ENCODE measurements around the gene PLEKHA4. TPM values are rescaled to one million over a fixed set of nuclear protein-coding genes. Genes with fewer than 3 reads are reported as not detected.
"Not testable (repeated sequence)": the region's sequence is repeated elsewhere in the genome, so short reads cannot be mapped to it uniquely, and the experiment has no call there.

Gene PLEKHA4
- total RNA-seq, 1 donor, result 21.4 TPM

DNA sequence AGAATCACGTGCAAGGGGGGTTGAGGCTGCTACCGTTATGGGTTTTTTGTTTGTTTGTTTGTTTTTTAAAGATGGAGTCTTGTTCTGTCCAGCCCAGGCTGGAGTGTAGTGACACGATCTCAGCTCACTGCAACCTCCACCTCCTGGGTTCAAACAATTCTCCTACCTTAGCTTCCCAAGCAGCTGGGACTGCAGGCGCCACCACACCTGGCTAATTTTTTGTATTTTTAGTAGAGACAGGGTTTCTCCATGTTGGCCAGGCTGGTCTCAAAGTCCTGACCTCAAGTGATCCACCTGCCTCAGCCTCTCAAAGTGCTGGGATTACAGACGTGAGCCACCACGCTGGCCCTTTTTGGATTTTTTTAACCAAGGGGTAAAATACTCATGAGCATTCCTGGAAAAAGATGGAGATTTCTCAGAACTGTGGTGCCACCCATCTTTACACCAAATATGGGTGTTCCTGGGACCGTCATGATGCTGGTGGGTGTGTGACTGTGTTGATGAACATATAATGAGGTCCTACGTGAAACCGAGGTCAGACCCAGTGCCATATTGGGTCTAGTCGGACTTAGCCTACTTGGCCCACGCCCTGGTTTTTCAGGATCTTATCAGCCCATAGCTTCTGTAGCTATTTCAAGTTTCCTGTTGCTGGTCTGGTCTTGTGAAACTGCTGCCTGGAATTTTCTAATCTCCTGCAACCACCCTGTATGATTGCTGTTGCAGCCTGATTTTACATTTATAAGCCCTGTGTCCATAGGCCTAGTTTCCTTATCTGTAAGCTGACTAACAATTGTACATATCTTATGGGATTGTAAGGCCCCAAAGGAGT, 10.0 kb upstream of the PLEKHA4 start:
- peaks cover 43% of the 10 kb centered on the region for H4K20me1 ChIP-seq (ENCODE audit: insufficient read depth, low read length)
- H3K27ac ChIP-seq (ENCODE audit: low read depth, low read length), result peak overlapping the region; percentile 54
- peaks cover 43% of the 10 kb centered on the region for H3K36me3 ChIP-seq (ENCODE audit: insufficient read depth, low read length)

DNA sequence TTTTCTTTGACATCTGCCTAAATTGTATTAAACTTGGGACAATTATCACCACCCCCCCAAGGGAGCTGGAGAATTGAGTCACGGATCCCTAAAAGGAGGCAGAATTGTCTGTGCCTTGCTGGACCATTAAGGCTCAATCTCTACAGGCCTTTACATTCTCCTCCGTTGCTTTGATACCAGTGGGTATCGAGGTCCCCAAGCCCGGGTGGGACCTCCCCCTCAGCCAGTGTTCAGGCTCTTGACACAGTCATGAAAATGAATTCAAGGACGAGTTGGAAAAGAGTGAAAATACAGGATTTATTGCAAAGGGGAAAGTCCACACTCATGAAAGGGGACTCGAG, 9.4 kb upstream of the PLEKHA4 start:
- H3K27me3 ChIP-seq (ENCODE audit: insufficient read depth, low read length), result no peaks in the 10 kb centered on the region
- H3K79me2 ChIP-seq (ENCODE audit: insufficient read depth, low read length), result peaks cover 37% of the 10 kb centered on the region
- DNase-seq (ENCODE audit: insufficient read length, low spot score, missing footprints), result no peak
- H3K4me1 ChIP-seq (ENCODE audit: insufficient read depth, low read length), result peaks cover 28% of the 10 kb centered on the region
- H3K4me2 ChIP-seq (ENCODE audit: insufficient read depth, low read length), result no peak overlapping the region
- no peak overlapping the region for H3K4me3 ChIP-seq (ENCODE audit: insufficient read depth, low read length)
- TF ChIP-seq, protein P1, sequence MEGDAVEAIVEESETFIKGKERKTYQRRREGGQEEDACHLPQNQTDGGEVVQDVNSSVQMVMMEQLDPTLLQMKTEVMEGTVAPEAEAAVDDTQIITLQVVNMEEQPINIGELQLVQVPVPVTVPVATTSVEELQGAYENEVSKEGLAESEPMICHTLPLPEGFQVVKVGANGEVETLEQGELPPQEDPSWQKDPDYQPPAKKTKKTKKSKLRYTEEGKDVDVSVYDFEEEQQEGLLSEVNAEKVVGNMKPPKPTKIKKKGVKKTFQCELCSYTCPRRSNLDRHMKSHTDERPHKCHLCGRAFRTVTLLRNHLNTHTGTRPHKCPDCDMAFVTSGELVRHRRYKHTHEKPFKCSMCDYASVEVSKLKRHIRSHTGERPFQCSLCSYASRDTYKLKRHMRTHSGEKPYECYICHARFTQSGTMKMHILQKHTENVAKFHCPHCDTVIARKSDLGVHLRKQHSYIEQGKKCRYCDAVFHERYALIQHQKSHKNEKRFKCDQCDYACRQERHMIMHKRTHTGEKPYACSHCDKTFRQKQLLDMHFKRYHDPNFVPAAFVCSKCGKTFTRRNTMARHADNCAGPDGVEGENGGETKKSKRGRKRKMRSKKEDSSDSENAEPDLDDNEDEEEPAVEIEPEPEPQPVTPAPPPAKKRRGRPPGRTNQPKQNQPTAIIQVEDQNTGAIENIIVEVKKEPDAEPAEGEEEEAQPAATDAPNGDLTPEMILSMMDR (IDR thresholded peaks at IDR 0.05; ENCODE audit: extremely low read depth, low read depth, low read length), result no peak
- H3K36me3 ChIP-seq (ENCODE audit: insufficient read depth, low read length), result peaks cover 46% of the 10 kb centered on the region
- H3K9me3 ChIP-seq (ENCODE audit: low read depth, low read length), result no peaks in the 10 kb centered on the region
- peak overlapping the region; percentile 54 for H3K27ac ChIP-seq (ENCODE audit: low read depth, low read length)
- no peak overlapping the region for H2AFZ ChIP-seq (ENCODE audit: low read length)
- peaks cover 48% of the 10 kb centered on the region for H4K20me1 ChIP-seq (ENCODE audit: insufficient read depth, low read length)

More for the DNA sequence above, 10.0 kb upstream of the PLEKHA4 start:
- TF ChIP-seq, protein P1 (IDR thresholded peaks at IDR 0.05; ENCODE audit: extremely low read depth, low read depth, low read length), result no peak
- H3K9me3 ChIP-seq (ENCODE audit: low read depth, low read length), result no peaks in the 10 kb centered on the region
- H3K27me3 ChIP-seq (ENCODE audit: insufficient read depth, low read length), result no peaks in the 10 kb centered on the region
- no peak overlapping the region for H3K4me3 ChIP-seq (ENCODE audit: insufficient read depth, low read length)
- peaks cover 31% of the 10 kb centered on the region for H3K79me2 ChIP-seq (ENCODE audit: insufficient read depth, low read length)
- no peak overlapping the region for H2AFZ ChIP-seq (ENCODE audit: low read length)
- peak; percentile 61 for DNase-seq (ENCODE audit: insufficient read length, low spot score, missing footprints)
- peaks cover 26% of the 10 kb centered on the region for H3K4me1 ChIP-seq (ENCODE audit: insufficient read depth, low read length)
- H3K4me2 ChIP-seq (ENCODE audit: insufficient read depth, low read length), result no peak overlapping the region

DNA sequence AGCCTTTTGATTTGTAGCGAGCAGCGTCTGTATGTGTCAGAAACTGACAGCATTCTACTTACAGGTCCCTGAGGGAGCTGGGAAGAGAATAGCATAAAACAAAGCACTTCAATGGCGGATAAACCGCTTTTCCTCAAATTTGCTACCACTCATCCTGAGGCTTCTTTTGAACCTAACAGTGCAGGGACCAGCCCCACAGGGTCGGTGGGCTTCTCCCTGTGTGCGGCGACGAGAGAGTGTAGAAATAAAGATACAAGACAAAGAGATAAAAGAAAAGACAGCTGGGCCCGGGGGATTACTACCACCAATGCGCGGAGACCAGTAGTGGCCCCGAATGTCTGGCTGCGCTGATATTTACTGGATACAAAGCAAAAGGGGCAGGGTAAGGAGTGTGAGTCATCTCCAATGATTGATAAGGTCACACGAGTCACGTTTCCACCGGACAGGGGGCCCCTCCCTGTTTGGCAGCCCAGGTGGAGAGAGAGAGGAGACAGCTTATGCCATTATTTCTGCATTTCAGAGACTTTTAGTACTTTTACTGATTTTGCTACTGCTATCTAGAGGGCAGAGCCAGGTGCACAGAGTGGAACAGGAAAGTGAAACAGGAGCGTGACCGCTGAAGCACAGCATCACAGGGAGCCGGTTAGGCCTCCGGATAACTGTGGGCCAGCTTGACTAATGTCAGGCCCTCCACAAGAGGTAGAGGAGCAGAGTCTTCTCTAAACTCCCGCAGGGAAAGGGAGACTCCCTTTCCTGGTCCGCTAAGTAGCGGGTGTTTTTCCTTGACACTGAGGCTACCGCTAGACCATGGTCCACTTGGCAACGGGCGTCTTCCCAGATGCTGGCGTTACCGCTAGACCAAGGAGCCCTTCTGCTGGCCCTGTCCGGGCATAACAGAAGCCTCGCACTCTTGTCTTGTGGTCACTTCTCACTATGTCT, 7.9 kb upstream of the PLEKHA4 start:
- peak overlapping the region; percentile 90 for H3K4me3 ChIP-seq (ENCODE audit: insufficient read depth, low read length)
- peak overlapping the region; percentile 99 for H3K27ac ChIP-seq (ENCODE audit: low read depth, low read length)
- H3K4me2 ChIP-seq (ENCODE audit: insufficient read depth, low read length), result peak overlapping the region; percentile 100
- H3K4me1 ChIP-seq (ENCODE audit: insufficient read depth, low read length), result peaks cover 28% of the 10 kb centered on the region
- H3K27me3 ChIP-seq (ENCODE audit: insufficient read depth, low read length); H3K9me3 ChIP-seq (ENCODE audit: low read depth, low read length); DNase-seq (ENCODE audit: insufficient read length, low spot score, missing footprints); H2AFZ ChIP-seq (ENCODE audit: low read length): not testable (repeated sequence)
- H3K36me3 ChIP-seq (ENCODE audit: insufficient read depth, low read length), result peaks cover 46% of the 10 kb centered on the region
- H4K20me1 ChIP-seq (ENCODE audit: insufficient read depth, low read length), result peaks cover 52% of the 10 kb centered on the region
- peaks cover 43% of the 10 kb centered on the region for H3K79me2 ChIP-seq (ENCODE audit: insufficient read depth, low read length)

DNA sequence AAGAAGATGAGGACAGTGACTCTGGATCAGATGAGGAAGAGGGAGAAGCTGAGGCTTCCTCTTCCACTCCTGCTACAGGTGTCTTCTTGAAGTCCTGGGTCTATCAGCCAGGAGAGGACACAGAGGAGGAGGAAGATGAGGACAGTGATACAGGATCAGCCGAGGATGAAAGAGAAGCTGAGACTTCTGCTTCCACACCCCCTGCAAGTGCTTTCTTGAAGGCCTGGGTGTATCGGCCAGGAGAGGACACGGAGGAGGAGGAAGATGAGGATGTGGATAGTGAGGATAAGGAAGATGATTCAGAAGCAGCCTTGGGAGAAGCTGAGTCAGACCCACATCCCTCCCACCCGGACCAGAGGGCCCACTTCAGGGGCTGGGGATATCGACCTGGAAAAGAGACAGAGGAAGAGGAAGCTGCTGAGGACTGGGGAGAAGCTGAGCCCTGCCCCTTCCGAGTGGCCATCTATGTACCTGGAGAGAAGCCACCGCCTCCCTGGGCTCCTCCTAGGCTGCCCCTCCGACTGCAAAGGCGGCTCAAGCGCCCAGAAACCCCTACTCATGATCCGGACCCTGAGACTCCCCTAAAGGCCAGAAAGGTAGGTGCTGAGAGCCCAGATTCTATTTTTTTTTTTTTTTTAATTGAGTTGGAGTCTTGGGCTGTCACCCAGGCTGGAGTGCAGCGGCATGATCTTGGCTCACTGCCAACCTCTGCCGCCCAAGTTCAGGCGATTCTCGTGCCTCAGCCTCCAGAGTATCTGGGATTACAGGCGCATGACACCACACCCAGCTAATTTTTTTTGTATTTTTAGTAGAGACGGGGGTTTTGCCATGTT, 6.1 kb upstream of the PLEKHA4 start:
- Histone ChIP-seq H3K36me3 (ENCODE audit: insufficient read depth, low read length) (peaks cover 46% of the 10 kb centered on the region), H2AFZ (ENCODE audit: low read length) (no peak overlapping the region), H3K9me3 (ENCODE audit: low read depth, low read length) (no peaks in the 10 kb centered on the region), H3K4me2 (ENCODE audit: insufficient read depth, low read length) (peak overlapping the region; percentile 100), H4K20me1 (ENCODE audit: insufficient read depth, low read length) (peaks cover 52% of the 10 kb centered on the region), H3K79me2 (ENCODE audit: insufficient read depth, low read length) (peaks cover 43% of the 10 kb centered on the region), H3K27ac (ENCODE audit: low read depth, low read length) (peak overlapping the region; percentile 99), H3K27me3 (ENCODE audit: insufficient read depth, low read length) (no peaks in the 10 kb centered on the region), H3K4me1 (ENCODE audit: insufficient read depth, low read length) (peaks cover 28% of the 10 kb centered on the region), H3K4me3 (ENCODE audit: insufficient read depth, low read length) (peak overlapping the region; percentile 90)
- DNase-seq (ENCODE audit: insufficient read length, low spot score, missing footprints), result peak; percentile 60
- TF ChIP-seq, protein P1 (IDR thresholded peaks at IDR 0.05; ENCODE audit: extremely low read depth, low read depth, low read length), result no peak

Data from osteoblast (primary cell).